GM19023 (cell line): ENCODE data around the gene NEK6.

Source experiments
- ATAC-seq: cut with Tn5 transposase; IDR thresholded peaks from one replicate; pipeline ENCODE4 v1.9.1; 2021; ENCODE audit warnings: mild to moderate bottlenecking, moderate library complexity; ENCODE audit not compliant: unreplicated experiment

Gene NEK6

DNA sequence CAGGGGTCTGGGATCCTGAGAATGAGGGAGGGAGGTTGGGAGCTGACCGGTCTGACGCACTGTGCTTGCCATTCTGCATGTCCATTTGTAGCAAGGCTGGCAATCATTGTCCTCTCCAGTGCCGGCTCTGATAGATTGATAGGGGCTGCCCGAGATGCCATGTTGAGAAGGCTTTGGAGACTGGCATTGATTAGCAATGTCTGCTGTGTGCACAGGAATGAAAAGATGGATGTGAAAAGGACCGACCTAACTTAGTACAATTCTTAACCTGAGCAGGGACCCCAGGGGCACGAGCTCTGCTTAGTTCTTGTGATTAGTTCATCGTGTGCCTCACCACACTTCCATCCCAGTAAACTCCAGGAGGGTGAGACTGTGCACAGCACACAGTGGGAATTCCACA is 17.0 kb downstream of the NEK6 start:
- ATAC-seq, result no peak

DNA sequence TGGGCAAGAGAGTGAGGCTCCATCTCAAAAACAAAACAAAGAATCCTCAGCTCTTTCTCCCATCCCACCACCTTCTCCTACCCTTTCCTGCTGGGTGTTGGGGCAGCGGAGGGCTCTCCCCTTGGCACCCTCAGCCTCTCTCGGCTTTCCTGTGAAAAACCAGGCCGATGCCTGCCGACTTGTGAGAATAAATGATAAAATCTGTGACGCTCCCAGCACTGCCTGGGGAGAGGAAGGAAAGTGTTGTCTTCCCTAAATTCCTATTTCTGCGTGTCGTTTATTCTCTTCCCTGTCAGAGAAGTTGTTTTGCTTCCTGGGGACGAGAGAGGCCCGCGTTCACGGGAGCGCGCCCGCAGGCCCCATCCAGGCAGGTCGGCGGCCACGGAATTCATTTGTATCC is 19.7 kb downstream of the NEK6 start:
- ATAC-seq, result no peak

DNA sequence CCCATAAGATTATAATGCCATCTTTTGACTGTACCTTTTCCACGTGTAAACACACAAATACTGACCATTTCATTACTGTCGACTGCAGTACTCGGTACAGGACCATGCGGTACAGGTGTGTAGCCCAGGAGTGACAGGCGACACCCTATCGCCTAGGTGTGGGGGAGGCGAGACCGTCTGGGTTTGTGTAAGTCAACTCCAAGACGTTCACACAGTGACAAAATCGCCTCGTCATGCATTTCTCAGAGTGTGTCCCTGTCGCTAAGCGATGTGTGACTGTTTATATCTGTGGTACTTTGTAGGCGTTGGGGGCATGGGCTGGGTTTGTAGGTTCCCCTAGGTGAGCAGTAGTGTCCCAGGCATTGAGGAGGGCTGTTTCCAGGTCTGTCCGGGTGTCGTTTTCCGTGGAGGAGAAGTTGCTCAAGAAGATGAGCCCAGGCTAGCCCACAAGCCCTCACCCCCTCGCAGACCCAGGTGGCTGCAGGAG is 20.3 kb downstream of the NEK6 start:
- no peak for ATAC-seq

DNA sequence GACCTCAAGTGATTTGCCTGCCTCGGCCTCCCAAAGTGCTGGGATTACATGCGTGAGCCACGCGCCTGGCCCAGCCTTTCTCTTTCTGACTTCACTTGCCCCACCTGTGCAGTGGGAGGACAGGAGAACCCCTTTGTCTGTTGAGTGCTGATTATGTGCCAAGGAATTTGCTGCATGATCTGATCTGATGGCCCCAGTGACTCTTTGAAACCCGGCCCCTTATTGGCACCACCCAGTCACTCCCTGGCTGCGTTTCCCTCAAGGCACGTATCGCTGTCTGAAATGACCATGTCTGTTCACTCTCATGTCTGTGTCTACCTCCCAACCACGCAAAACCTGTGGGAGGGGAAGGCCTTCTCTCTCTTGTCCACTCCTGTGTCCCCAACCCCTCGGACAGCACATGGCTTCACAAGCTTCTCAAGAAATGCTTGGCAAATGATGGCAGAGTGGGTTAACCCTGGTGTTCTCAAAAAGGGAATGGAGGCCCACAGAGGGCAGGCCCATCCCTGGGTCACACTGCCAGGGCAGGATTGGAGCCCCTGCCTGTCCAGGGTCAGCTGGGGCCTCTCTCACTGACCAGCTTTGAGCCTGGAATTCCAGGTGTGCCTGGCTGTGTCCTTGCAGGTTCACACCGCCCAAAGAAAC is 21.9 kb downstream of the NEK6 start:
- no peak for ATAC-seq

DNA sequence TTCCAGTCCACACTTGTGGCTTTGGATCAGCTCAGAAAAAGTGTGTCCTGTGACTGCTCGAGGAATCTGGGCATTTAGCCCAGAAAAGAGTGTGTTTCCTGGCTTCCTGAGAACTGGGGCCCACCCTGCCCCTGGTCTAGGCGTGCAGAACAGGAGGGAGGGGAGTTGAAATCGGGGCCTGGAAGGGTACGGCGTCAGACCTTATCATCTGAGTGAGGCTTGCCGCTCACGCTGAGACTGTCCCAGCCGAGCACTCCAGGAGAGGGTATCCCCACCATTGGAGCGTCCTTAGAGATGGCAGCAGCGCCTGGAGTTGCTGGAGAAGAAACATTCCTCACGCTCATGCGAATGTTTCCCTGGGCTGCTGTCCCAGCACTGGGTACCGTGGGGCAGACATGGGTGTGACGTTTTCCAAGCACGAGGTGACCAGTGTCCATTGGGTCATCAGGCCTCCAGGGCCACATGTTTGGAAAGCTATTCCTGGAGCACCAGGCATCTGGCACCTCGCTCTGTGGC is 22.5 kb downstream of the NEK6 start:
- no peak for ATAC-seq

DNA sequence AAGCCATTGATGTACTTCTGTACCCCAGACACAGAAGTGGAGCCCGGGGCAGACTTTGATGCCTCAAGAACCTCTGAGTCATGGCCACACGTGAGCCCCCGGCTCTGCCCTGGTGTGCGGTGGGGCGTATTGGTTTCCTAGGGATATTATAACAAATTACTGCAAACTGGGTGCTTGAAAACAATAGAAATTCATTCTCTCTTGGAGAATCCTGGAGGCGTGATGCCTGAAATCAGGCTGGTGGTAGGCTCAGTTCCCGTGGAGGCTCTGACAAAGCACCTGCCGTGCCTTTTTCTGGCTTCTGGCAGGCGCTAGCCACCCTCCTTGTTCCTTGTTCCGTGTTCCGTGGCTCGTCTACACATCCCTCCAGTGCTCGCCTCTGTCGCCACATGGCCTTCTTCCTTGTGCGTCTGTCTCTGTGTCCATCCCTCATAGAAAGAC is 24.2 kb downstream of the NEK6 start:
- ATAC-seq, result no peak

DNA sequence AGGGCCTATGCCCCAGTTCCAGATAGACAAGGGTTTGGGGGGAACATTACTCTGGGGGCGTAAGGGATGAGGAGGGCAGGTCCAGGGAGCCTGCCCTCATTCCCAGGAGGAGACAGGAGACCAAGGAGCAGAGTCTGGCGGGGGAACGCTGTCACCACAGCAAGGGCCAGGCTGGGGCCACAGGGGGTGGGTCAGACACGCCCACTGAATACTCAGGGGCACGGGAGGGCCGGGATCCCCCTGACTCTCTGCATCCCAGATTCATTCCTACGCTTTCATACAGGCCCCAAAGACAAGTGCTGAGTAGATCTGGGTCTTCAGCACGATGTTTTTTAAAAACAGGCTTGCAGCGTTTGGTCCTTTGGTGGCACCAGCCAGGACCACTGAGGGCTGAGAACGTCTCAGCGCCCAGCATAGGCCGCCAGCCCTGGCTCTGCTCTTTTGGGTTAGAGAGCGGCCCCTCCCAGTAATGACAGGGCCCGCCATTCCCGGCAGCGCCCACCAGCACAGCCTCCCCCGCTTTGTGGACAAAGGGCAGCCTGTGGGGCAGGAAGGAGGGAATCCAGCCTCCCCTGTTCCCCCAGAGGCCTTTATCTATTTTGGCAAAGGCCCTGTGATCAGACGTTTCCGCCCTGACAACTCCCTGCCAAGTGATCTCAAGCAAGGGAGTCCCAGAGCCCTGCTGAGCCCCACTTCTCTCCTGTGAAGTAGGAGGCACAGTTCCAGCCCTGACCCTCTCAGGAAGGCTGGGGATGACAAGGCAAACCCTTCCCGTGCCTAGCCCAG is 24.9 kb downstream of the NEK6 start:
- ATAC-seq, result no peak

DNA sequence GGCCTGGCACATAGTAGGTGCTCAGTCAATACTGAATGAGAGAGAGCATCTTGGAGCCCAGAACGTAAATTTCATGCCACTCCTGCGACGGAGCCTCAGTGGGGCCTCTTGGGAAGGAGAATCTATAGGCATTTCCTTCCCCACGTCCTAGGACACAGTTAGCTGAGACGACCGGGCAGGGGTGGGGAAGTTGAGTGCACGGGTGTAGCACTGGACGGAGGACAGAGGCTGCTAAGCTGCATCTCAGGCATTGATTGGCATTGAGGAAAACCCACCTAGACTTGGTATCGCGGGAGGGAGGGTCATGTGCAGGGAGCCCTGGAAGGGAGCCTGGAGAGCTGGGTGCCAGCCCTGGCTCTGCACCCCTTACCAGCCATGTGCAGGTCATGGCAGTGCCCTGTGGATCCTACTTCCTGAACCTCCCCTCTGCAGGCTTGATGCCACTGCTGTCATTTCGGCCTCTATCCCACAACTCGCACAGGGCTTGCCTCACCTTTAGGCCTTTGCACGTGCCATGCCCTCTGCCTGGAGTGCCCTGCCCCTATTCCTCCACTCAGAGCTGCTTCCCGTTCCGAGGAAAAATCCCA is 25.6 kb downstream of the NEK6 start:
- no peak for ATAC-seq

DNA sequence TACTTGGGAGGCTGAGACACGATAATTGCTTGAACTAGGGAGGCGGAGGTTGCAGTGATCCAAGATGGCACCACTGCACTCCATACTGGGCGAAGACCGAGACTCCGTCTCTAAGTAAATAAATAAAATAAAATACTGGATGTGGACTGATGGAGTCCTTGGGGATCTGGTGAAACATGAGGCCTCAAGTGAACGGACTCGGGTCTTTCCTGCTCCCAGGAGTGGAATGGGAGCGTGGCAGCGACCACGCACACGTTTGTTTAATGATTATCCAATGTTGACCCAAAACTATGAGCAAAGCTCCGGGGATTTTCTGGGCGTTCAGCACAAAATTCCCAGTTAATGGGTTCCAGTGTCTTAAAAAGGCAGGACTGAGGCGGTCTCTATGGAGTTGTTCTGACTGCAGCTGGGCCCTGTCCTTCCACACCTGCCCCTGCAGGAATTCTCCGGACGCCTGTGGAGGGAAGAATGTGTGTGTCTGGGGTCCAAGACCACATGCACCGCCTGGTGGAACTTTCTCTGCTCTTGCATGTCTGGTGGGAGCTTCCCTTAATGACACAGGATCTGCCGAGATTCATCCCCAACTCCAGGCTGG is 26.6 kb downstream of the NEK6 start:
- no peak for ATAC-seq

DNA sequence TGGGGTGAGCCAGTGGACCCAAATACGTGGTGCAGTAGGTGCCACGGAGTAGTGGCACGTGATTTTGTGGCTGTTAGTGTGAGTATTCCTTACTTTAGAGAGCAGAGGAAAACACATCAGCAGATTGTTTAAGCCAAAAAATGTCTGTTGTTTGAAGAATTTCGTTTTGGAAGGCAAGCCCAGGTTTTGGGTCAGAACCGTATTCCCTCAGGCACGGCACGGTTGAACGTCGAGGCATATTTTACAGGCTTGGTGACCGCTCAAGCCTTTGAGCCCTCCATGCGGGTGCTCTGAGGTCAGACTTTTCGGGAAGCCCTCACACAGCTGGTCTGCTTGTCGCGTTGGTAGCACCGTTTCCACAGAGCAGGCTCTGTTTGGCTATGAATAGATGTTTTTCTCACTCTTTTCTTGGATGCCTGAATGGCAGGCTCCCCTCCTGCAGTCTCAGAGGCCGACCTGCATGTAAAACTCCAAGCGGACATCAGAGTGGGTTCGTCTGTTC is 27.2 kb downstream of the NEK6 start:
- ATAC-seq, result no peak

DNA sequence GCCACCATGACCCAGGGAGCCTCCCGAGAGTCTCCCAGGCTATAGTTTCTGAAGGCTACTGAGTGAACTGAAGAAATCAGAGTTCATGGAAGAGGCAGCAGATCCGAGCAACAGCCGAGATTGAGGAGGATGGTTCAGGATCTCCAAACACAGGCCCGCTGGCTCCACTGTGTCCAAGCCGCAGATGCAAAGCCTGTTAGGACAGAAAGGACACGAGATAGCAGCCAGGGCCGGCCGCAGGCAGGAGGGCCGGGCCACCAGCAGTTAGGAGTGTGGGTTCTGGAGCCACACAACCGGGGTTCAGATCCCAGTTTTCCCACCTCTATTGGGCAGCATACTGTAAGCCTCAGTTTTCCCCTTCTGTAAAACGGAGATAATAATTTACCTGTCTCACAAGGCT is 27.7 kb downstream of the NEK6 start:
- ATAC-seq, result no peak

DNA sequence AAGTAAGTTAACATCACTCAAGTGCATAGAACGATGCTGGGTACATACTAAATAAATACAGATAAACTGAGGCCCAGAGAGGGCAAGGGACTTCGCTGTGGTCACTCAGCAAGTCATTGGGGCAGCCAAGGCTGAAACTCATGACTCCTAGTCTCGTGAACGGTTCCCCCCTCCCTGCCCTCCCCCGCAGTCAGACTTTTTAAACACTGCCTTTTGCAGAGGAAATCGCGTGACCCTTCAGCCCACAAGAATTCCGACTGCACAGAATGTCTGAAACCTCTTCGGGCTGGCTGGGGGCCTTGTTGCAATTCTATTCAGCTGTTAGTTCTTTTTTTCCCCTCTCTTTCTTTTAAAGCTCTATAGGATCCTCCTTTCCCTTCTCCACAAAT is 28.1 kb downstream of the NEK6 start:
- peak; percentile 29 for ATAC-seq

DNA sequence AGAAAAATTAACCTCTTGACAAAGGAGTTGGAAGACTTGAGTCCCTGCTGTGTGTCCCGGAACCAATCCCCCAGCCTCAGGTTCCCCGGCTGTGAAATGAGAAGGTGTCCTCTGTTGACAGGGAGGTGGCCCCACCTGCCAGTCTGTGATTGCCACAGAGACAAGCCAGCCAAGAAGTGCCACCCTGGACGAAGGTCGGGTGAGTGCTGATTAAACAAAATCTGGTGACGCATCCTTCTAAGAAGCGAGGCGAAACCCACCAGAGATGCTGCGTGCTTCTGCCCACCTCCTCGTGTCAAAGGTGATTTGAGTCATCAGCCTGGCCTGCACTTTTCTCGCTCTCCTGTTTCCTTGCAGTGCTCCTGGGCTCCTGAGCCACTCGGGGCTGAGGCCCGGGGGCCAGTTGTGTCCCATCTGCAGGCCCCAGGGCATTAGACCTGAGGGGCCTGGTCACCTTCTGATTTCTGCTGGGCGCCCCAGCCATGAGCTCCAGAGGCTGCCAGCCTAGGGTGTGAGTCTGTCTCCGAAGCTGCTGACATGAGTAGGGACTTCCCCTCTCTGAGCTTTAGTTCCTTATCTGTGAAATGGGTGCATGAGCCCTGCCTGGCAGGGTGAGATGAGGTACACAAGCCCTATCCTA is 28.7 kb downstream of the NEK6 start:
- ATAC-seq, result peak; percentile 52

DNA sequence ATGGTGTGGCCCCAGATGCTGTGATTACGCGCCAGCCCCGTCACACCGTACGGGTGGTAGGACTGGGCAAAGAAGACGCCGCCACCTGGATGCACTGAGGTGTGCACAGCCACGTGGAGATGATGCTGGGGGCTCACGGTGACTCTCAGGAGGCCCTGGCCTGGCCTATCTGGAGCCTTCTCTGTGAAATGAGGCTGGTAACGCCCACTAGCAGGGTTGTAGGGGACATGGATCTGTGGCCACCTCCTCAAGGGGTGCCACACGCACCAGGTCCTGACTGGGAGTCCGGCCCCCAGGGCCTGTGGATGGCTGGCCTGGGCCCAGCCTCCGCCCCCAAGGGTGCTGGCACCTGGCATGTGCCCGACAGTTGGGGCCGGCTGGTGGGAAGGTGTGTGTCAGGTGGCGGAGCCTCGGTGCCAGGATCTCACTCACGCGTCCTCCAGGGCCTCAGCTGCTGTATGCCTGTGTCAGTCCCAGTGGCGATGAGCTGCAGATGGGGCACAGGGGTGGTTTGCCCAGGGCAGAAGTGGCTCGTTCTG is 32.4 kb downstream of the NEK6 start:
- no peak for ATAC-seq

DNA sequence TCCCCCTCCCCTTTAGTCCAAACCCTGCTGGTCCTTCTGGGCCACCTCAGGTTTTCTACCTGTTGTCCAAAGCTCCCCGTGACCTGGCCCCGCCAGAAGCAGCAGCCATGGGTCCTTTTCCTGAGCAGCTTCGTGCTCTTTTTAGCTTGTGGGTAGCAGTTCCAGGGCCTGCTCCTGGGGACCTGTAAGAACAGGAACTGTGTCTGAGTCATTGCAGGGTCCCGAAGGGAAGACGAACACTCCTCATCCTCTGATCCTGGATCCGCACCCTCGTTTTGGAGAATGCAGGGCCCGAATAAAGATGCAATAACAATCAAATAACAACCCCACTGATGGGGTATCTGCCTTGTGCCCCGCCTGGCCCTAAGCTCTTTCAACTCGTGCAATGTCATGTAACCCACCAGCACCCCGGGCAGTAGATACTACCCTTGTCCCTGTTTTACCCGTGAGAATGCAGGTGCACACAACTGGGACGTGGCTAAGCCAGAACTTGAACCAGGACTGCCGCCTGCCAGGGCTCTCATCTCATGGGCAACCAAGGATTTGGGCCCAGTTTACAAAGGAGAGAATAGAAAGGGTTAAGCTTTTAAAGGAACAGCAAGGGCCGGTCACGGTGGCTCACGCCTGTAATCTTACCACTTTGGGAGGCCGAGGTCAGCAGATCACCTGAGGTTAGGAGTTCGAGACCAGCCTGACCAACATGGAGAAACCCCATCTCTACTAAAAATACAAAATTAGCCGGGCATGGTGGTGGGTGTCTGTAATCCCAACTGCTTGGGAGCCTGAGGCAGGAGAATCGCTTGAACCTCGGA is 33.2 kb downstream of the NEK6 start:
- ATAC-seq, result no peak

DNA sequence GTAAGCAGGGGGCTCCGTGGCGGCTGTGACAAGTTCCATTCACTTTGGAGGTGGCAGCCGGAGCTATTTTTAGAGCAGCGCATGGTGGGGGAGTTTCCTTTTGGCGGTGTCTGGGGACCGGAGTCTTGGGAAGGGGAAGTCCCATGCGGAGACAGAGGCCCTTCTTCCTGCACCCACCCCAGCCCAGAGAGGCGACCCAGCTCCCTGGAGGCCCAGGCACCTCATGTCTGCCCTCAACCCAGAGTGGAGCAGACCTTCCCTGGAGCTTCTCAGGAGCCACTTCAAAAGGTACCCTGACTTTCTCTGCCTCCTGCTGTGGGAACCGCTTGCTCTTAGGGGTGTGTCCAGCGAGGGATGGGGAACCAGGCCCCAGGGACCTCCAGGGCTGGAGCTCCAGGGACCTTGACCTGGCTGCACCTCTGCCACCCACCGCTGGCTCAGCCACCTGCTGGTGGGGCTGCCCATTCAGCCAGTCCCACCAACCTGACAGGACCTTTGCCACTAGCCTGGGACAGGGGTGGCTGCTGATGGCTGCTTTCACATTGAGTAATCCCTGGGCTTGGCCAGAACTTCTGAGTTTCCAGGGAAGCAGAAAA is 34.1 kb downstream of the NEK6 start:
- peak; percentile 48 for ATAC-seq

DNA sequence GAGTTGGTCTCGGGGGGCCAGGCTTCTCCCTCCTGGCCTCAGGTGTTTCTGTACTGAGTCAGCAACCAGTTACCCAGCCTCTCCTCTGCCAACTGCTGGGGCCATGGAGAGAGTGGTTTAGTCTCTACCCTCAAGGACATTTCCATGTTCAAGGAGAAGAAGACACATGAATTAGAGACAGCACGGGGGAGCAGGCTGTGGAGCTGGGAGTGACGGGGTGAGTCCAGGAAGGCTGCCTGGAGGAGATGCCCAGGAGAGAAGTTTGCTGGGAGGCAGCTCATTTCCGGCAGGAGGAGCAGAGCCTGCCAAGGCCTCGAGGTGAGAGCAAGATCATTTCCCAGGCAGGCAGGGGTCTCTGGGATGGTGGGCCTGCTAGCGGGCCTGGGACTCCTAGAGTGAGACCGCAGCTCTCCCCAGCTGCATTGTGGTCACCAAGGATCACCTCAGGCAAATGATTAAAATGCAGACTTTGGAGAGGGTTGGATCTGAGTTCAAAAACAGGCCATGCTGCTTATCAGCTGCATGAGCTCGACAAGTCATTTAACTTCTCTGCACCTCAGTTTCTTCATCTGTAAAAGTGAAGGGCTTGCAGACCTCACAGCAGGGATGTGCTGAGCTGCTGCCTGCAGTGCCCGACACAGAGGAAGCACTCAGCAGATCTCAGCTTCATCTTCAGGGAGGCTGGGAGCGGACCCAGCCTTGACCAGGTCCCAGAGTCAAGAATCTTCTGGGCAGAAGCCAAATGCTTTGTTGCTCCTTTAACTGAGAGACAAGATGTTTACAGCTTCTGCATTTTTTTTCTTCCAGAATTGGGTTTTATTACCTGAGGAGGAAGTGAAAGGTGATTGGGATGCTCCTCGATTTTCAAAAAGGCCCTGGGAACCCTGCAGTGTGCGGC is 35.2 kb downstream of the NEK6 start:
- ATAC-seq, result no peak
